ENCODE data around the gene TNC. TPM values are rescaled to one million over a fixed set of nuclear protein-coding genes. Genes with fewer than 3 reads are reported as not detected.
A peak's percentile ranks its signal among the peaks of the same experiment; 100 is the strongest.
"Not testable (repeated sequence)": the region's sequence is repeated elsewhere in the genome, so short reads cannot be mapped to it uniquely, and the experiment has no call there.

TNC gene
- polyA plus RNA-seq, 1 donor: 23.0 TPM

DNA sequence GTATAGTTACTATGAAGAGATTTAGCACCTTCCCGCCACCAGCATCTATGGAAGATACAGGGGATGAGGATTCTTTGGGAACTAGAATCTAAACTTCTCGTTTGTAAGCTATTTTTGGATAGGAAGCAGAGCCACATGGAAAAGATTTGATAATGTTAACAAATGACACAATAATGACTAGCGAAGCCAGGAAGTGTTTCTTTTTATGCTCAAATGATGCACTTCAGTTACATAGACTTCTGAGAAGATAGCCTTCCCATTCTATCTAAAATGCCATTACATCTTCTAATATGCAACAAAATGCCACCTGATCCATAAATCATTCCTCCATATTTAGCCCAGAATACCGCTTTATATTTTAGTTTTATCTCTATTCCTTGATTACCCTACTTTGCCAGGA is 17.0 kb upstream of the TNC start:
- no peak for DNase-seq

DNA sequence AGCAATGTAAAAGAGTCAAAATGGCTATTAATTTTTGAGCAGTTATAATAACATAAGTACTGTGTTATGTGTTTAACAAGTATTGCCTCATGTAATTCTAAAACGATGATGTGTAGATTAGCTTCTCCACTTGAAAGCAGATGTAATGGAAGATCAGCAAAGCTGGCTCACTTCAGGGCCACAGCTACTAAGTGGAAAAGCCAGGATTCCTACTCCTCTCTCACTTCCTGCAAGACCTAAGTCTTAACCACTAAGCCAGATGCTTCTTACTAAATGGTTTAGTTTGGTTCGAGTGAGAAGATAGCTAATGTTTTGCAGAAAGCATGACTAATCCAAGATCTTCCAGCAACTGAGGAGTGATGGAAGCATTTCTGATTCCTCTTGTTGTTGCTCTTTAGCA is 15.7 kb upstream of the TNC start:
- no peak for DNase-seq

DNA sequence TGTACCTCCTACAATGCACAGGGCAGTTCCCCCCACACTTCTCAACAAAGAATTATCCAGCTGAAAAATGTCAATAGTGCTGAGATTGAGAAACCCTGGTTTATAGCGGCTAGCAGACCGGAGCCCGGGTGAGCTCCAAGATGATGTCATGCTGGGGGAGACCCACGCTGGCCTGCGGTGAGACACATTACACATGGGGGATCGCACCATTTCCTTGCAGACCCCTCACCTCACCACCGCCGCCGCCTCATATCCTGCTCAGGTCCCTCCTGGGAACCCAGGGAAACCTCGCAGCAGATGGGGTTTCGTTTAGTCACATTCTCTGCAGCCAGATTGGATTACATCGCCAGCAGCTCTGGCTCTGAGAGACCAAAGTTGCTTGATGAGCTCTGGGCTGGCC is 14.7 kb upstream of the TNC start:
- DNase-seq: no peak

DNA sequence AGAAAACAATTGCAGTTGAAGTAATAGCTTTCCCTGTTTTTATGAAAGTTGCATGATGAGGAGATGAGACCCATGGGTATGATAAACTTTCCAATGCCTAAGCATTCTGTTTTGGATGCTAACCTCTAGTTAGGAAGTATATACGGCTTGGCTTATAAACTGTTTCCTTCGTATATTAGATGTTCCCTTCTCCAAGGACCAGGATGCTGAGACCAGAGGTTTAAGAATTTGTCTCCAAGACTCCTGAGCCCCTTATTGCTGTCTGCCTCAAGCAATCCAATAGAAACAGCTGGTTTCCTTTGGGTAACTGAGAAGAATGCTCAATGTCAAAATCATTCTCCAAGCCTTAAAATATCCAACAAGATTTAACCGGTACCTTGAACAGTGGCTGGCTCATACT is 12.2 kb upstream of the TNC start:
- DNase-seq: no peak

DNA sequence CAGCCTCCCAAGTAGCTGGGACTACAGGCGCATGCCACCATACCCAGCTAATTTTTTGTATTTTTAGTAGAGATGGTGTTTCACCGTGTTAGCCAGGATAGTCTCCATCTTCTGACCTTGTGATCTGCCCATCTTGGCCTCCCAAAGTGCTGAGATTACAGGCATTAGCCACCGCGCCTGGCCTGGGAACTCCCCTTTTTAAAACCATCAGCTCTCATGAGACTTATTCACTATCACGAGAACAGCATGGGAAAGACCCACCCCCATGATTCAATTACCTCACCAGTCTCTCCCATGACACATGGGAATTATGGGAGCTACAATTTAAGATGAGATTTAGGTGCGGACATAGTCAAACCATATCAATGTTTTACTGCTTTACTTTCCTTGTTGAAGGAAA is 10.8 kb upstream of the TNC start:
- DNase-seq: not testable (repeated sequence)

DNA sequence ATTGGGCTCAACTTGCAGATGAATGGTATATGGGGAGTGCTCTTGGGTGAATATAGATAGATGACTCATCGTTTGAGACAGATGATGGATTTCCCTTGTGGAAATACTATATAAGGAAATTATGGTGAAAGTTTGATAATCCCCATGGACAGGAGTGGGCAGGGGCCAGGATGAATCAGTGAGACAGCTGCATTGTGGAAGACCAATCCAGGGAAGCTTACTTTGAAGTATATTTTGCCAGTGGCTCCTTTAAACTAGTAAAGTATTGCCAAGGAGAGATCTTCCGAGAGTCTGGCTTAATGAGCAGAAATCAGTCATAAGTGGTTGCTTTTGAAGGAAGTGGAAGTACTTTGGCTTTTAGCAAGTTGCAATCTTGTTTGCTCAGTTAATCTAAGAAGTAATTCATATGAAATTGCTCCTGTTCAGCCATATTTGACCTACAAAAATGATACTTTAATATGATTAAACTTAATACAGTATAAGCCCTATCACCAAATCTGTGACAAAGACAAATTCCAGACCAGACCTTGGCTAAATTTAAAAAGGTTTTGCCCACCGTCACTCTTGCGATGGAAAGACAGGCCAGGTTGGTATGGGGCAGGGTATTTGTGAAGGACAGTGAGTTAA is 9.3 kb upstream of the TNC start:
- no peak for DNase-seq

DNA sequence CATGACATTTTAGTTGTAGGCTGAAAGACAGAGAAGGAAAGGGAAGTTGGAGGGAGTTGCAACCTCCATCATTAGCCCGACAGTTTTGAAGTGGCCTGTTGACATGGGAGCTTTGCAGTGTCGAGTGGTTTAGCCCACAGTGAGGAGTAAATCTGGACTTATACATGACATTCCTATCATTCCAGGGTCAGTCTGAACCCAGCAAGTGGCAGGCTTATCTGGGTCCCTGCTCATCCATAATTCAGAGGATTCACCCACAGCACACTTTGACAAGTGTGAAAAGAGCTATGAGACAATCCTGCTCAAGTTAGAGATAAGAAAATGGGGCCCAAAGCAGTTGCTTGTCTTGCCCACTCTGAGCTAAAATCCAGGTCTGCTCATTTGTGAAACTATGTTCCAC is 8.4 kb upstream of the TNC start:
- DNase-seq: no peak

DNA sequence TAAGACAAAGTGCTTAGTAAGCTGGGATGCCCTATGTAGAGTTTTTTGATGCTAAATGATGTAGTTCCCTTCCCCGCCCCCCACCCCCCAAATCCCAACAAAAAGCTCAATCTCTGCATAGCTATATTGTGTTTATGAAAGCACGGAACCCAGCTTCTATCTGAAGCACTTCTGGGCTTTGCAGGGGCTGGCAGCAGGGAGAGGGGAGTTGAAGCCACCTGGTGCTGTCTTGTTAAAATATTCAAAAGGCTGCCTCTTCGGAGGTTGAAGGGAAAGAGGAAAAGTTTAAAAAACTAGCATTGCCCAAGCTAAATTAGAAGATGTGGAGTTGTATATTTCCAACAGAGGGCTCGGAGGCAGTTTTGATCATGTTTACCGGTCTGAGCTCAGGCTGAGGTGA is 5.0 kb upstream of the TNC start:
- no peak for DNase-seq

DNA sequence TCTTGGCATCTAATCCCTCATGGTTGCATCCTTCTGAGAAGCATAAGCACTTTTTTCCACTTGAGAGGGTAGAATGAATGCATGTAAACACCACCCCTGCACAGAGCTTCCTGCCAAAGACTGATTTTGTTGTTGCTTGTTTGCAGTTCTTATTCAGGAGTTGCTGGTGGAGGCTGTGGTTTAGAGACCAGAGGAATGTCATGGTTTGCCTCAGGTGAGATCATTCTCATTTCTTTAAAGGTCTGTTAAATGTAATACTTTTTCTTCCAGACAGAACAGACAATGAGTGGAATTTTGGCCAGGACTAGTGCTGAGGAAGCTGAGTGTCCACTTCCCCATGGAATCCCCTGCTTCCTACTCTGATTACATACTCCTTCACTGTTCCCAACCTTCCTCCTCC is 3.2 kb upstream of the TNC start:
- no peak for DNase-seq

DNA sequence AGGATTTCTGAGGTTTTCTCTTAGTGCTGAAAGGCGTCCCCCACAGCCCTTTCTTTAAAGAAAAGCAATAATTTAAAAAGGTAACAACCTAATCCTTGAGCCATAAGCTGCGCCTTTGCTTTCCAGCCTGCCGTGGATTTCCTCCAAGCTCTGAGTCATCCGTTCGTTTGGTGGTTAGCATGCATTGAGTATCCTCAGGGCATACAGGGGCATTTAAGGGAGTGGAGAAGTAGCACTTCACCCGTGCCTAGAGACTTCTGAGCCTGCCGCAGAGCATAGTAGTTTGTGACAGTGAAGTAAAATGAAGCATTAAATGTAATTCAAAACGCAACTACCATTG is 892 bp upstream of the TNC start:
- DNase-seq: peak; percentile 77

DNA sequence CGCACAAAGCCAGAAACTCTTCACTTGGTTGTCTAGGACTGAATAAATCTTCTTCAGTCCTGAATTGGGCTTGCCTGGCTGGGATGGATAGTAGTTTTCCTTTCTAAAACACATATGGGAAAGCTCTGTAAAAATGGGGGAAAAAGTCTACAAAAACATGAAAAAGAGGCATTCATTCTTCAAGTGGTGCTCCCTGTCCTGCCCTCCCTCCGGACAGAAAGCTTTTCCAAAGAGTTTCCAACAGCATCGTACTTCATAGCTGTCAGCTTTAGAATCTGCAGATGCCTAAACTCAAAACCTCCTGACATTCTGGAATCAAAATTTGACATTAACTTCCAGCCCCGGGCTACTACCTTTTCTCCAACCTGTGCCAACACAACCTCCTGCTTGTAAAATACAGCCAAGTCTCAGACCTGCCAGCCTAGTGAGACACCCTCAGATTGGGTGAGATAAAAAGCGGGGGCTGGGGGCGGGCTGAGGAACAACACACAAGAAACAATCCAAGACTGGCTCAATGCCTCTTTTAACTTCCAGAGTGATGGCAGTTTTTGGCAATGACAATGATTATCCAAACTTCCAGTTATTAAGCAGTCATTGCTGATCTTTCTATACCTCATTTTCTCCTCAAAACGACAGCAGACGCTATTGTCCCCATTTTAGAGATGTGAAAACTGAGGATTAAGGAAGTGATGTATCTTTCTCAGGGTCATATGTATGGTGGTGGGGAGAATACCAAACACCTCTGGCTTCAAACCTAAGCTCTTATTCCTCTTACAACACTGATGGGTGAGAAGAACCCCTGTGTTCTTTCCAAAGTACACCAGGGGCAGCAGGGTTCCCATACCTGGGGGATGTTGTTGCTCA is 1.3 kb downstream of the TNC start:
- DNase-seq: no peak

DNA sequence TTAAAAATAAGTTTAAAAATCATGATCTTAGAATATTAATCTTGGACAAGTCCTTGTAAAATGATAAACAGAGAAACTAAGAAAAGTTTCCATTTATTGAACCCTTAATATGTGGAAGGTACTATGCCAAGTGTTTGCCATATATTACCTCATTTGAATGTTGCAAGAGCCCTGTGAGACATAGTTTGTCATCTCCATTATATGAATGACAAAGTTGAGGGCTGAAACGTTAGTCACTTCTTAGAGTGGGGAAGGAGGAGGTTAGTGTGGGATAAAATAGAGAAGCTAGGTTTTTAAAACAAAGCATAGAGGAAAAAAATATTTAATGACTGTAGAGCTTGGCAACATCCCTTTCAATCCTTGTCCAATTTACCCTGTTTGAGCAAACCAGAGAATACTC is 2.0 kb downstream of the TNC start:
- DNase-seq: no peak

DNA sequence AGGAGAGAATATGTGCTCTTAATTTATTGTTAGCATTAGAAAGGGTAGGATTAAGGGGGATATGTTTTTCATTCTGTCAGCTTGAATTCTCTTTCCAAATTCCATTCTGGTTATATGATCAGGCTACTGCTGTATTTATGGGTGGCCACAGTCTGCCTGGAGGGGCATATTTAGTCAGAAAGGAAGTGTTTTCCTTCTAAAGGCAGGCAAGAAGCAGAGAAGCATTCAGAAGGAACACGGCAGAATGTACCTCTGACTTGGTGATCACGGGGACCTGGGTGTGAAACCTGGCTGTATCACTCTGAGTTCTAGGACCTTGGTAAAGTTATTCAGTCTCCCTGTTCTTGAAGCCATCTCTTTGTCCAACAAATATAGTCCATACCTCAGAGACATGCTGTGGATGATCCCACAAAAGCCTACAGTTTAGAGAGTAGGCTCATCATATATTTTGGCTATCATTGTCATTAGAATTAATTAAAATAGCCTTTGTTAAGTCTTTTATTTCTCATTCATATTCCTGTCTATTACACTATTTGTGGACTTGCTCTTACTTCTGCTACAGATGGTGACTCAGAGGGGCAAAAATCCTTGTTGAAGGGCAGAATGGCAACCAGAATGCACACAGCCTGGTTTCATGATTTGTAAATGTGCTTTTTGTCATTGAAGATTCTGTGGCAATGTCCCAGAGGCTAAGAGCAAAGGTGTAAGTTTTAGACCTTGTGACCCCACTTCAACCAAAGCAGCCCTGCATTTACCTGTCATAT is 2.7 kb downstream of the TNC start:
- no peak for DNase-seq

DNA sequence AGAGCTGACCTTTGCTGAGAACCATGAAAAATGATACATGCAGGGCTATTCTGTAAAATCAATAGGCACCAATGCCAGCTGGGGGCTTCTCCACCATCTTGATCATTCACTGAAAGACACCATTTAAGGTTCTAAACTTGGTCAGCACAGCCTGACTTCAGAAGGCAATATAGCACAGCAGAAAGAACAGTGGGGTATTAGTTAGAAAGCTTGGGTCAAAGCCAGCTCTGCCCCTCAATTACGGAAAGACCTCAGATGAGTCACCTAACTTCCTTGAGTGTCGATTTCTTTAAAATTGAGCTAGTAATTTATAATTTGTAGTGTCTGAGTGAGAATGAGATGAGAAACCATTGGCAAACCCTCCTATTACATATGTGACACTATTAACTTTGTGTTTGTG is 3.4 kb downstream of the TNC start:
- DNase-seq: no peak

DNA sequence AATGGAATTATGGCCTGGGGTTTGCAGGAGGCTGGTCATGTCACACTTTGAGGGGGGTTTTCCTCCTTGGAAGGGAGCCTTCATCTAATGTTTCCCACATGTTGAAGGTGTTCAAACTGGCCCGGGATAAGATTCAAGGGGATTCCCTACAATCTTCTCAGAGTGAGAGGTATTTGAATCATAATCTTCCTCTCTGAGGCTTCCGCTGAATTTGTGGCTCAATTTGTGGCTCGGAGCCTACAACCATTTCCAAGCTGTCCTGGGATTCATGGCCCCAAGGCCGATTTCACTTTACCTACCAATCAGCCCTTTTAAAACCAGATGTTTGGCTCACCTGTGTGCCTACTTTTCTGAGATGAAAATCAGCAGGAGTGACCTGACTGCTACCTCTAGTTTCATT is 3.9 kb downstream of the TNC start:
- no peak for DNase-seq

DNA sequence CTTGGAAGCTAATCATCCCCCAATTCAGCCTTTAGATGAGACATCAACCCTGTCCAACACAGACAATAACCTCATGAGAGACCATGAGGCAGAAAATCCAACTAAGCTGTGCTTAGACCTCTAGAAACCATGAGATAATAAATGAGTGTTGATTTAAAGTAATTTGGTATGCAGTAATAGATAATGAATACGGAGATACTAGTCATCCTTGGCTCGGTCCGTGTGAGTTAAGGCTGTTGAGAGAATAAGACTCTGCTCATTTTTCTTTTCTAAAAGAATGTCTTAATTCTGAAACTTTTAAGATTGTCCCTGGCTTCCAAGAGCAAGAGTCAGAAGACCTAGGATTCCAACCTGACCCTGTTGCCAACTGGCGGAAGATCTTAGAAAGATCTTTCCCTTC is 6.1 kb downstream of the TNC start:
- no peak for DNase-seq

DNA sequence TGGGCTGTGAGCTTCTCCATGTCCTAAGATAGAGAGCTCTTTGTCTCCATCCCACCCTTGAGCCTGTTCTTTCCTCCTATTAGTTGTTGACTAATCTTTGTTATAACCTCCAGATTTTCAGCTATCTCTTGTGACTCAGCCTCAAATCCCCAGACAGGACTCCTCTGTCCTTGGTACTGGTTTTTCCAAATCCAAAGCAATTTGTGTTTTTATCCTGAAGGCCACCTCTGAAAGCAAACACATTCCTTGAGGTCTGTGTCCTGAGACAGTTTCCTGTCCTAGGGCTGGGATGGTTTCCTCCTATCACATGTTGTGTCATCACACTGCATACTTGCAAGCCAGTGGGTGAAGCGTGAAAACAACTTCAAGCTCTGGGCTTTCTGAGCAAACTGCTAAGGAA is 8.5 kb downstream of the TNC start:
- DNase-seq: no peak

DNA sequence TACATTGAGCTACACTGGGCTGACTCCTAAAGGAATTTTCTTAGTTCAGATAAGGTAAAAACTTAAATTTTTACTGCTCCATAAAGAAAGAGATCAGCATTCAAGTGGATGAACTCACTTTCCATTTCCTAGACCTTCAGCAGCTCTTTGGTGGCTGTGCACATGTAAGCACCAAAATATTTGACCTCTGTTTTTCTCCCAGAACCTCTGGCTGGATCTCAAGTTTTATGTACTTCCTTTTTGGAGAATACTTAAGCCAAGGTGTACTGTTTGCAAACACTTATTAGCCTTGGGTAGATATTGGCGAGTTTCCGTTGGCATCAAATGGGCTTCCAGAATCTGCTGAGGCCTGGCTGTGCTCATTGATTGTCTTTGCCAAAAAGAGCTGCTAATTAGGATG is 10.3 kb downstream of the TNC start:
- DNase-seq: no peak

DNA sequence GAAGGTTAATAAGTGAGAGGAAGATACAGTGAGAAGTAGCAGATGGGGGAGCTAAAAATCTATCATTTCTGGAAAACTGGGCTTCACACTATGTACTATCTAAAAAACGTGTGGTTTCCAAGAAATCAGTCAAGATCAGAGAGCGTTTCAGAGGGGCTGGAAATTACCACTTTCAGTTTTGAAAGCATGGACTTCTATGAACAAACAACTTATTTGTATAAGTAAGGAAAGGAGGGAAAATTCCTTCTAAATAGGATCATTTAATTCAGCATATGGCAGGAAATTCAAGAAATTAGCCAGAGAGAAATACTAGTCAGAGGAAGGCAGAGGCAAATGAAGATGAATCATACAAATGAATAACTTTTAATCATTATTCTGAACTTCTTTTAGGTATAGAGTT is 11.3 kb downstream of the TNC start:
- no peak for DNase-seq

DNA sequence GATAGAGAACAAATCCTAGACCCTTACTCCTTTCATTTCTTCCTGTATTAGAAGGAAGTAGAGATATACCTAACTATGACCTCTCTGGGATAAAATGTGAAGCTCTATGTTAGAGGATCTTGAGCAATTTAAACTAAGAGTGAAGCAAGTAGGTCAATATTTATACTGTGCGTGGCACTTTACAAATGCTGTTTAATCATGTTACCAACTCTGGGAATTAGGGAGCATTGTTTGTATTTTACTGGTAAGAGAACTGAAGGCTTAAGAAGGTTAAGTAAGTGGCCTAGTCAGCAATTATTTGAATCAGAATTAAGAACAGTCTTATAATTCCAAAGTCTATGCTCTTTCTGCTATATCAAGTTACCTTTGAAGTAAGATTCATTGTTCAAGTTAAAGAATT is 12.0 kb downstream of the TNC start:
- DNase-seq: no peak

DNA sequence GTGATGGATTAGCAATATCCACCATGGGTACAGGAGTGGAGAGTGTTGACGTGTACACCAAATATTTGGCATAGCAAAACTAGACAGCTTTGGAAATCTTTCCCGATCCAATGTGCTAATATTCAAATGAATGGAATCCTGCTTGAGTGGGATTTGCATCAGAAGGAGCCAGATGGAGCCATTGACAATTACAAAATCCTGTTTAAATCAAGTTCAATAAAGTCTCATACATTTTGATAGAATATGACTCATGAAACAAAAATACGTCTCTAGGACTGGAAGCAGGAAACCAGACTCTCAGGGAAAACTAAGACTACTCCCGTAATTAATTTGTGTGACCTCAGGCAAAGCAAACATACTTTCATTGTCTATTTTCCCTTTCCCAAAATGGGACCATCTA is 13.0 kb downstream of the TNC start:
- no peak for DNase-seq

DNA sequence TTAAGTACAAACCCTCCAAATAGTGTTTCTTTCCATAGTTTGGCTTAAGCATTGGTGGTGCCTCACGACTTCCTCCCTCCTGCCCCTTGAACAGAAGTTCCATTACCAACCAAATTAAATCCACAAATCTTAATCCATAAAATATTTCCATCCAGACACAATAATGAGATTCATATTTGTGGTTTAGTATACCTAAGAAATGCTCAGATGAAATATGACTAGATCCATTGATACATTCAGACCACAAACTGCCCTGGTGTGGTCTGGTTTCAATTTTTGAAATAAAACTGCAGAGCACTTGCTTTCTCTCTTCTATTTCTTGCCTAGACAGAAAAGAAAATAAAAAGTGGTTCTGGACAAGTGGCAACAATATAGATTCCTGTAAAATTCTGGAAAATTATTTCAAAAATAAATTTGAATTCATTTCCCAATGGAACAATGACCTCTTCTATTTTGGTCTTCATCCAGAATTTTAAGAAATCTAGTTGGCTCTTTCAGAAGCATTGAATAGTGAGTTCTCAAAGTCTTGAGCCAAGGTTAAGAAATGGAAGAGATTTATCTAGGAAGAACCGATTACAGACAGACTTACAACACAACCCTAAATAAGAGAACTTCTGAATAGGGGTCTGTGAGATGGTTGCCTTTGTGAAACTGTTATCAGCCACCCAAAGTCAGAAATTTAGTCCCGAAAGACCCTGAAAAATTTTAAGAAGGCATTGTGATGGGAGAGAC is 14.0 kb downstream of the TNC start:
- DNase-seq: no peak

DNA sequence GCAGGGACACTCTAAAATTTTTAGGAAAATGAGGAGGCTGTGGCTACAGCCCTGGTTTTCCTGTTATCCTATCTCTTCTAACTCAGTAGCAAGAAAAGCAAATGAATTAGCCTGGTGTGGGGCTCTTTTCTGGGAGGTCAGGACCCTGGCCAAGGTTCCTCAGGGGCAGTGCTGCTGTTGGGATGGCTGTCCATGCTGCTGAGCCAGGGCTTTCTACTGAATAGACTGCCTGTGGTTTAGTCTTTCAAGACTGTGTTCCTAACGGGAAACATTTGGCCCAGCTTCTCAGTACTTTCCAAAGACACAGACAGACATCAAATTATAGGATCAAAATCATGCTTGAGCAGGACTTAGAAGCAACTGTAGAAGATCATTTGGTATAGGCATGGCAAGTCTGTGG is 18.1 kb downstream of the TNC start:
- peak; percentile 26 for DNase-seq

All from hindlimb muscle (tissue), 1 donor.